Measurements from ENCODE around the gene TOM1.
A peak's percentile ranks its signal among the peaks of the same experiment; 100 is the strongest.

Gene TOM1

DNA sequence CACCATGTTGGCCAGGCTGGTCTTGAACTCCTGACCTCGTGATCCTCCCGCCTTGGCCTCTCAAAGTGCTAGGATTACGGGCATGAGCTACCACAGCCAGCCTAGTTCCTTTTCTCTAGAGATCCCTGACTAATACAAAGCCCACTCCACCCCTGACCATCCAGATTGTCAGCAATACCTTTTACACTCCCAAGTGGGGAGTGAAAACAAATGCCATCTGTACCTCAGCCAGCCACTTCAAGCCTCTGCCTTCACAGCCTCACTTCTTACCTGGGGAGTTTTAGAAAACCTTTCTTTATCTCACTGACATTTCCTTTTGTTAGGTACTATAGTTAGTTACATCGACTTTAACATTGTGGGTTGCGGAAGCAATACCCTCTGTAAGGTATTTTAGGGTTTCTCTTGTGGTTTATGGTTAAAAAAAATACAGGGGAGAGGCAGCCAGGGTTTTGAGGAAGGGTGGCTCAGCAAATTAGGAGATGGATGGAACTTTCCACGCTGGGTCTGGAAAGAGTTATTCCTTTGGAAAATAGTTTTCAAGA lies 8.9 kb downstream of the TOM1 start:
- DNase-seq (ENCODE audit: low spot score), result no peak
- Histone ChIP-seq H3K4me1 (ENCODE audit: insufficient read depth, poor library complexity, severe bottlenecking) (peaks cover 24% of the 10 kb centered on the region), H3K4me3 (ENCODE audit: severe bottlenecking) (no peak overlapping the region), H3K9me3 (ENCODE audit: severe bottlenecking) (peaks cover 3% of the 10 kb centered on the region), H3K36me3 (ENCODE audit: low read depth) (no peaks in the 10 kb centered on the region), H3K27ac (ENCODE audit: poor library complexity, severe bottlenecking) (no peak overlapping the region), H3K27me3 (ENCODE audit: insufficient read depth, poor library complexity, severe bottlenecking) (no peaks in the 10 kb centered on the region)
- TF ChIP-seq, protein P1, sequence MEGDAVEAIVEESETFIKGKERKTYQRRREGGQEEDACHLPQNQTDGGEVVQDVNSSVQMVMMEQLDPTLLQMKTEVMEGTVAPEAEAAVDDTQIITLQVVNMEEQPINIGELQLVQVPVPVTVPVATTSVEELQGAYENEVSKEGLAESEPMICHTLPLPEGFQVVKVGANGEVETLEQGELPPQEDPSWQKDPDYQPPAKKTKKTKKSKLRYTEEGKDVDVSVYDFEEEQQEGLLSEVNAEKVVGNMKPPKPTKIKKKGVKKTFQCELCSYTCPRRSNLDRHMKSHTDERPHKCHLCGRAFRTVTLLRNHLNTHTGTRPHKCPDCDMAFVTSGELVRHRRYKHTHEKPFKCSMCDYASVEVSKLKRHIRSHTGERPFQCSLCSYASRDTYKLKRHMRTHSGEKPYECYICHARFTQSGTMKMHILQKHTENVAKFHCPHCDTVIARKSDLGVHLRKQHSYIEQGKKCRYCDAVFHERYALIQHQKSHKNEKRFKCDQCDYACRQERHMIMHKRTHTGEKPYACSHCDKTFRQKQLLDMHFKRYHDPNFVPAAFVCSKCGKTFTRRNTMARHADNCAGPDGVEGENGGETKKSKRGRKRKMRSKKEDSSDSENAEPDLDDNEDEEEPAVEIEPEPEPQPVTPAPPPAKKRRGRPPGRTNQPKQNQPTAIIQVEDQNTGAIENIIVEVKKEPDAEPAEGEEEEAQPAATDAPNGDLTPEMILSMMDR (IDR thresholded peaks at IDR 0.05; ENCODE audit: poor library complexity, severe bottlenecking), result no peak
- ATAC-seq (ENCODE audit: low read depth), result no peak

DNA sequence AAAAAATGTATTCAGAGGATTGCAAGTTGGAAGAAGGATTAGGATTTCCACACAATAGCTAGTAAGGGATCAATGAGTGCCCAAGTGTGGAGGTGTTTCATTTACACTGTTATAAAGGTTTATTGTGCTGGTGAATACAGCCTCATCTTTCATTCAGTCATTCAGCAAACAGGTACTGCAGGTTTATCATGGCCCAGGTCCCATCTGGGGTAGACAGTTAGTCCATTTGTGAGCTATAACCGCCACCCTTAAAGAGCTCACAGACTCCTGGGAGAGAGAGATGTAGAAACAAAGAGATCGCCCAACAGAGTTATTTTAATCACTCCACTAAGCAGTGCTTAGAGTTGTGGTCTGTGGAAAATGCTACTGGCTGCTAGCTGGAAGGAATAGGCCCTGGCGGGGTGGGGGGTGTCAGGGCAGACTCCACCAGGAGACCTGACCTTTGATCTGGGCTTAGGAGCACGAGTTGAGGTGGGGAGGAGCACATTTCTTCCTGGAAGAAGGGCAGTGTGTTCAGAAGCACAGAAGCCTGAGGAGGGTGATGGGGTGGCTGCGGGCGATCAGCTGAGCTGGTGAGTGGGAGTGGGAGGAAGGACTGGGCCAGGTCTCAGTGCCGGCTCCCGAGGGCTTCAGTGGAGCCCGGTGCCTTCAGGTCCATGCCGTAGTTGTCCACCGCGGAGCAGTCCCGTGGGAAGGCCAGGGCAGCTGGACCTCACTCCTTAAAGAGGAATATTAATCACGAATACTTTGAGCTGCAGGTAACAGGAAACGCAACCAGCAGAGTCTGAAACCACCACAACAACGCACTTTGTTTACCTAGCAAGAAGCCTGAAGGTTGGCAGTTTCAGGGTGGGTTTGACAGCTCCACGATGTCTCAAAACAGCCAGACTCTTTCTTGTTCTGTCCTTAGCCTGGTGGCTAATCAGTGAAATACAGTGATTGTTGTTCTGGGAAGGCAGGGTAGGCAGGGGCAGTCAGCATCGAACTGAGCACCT lies 11.2 kb downstream of the TOM1 start:
- Histone ChIP-seq H3K36me3 (ENCODE audit: low read depth) (no peaks in the 10 kb centered on the region), H3K4me3 (ENCODE audit: severe bottlenecking) (no peak overlapping the region), H3K9me3 (ENCODE audit: severe bottlenecking) (peaks cover 3% of the 10 kb centered on the region), H3K27me3 (ENCODE audit: insufficient read depth, poor library complexity, severe bottlenecking) (no peaks in the 10 kb centered on the region), H3K27ac (ENCODE audit: poor library complexity, severe bottlenecking) (no peak overlapping the region), H3K4me1 (ENCODE audit: insufficient read depth, poor library complexity, severe bottlenecking) (peaks cover 25% of the 10 kb centered on the region)
- TF ChIP-seq, protein P1 (IDR thresholded peaks at IDR 0.05; ENCODE audit: poor library complexity, severe bottlenecking), result no peak
- ATAC-seq (ENCODE audit: low read depth) (no peak), DNase-seq (ENCODE audit: low spot score) (no peak)

DNA sequence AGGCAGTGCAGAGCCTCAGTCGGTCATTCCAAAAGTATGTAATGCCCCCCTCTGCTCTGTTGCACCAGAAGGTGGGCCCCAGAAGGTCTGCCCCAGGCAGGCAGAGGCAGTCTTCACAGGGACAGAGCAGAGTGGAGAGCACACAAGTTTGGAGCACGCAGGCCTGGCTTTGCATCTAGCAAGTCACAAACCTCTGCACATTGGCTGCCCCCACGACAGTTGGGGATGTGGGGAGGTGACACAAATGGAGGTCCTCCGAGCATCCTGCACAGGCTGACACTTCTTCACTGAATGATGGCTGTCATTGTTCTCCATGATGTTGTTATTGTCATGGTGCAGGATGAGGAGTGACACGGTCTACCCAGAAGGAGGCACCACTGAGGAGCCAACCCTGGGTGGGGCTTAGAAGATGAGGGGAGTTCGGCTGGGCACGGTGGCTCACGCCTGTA lies 11.9 kb downstream of the TOM1 start:
- ATAC-seq (ENCODE audit: low read depth) (no peak), DNase-seq (ENCODE audit: low spot score) (no peak)
- H3K27me3 ChIP-seq (ENCODE audit: insufficient read depth, poor library complexity, severe bottlenecking), result no peaks in the 10 kb centered on the region
- H3K4me1 ChIP-seq (ENCODE audit: insufficient read depth, poor library complexity, severe bottlenecking), result peaks cover 20% of the 10 kb centered on the region
- TF ChIP-seq, protein P1 (IDR thresholded peaks at IDR 0.05; ENCODE audit: poor library complexity, severe bottlenecking), result no peak
- no peak overlapping the region for H3K4me3 ChIP-seq (ENCODE audit: severe bottlenecking)
- H3K9me3 ChIP-seq (ENCODE audit: severe bottlenecking), result peaks cover 3% of the 10 kb centered on the region
- no peaks in the 10 kb centered on the region for H3K36me3 ChIP-seq (ENCODE audit: low read depth)
- H3K27ac ChIP-seq (ENCODE audit: poor library complexity, severe bottlenecking), result peak overlapping the region; percentile 55

DNA sequence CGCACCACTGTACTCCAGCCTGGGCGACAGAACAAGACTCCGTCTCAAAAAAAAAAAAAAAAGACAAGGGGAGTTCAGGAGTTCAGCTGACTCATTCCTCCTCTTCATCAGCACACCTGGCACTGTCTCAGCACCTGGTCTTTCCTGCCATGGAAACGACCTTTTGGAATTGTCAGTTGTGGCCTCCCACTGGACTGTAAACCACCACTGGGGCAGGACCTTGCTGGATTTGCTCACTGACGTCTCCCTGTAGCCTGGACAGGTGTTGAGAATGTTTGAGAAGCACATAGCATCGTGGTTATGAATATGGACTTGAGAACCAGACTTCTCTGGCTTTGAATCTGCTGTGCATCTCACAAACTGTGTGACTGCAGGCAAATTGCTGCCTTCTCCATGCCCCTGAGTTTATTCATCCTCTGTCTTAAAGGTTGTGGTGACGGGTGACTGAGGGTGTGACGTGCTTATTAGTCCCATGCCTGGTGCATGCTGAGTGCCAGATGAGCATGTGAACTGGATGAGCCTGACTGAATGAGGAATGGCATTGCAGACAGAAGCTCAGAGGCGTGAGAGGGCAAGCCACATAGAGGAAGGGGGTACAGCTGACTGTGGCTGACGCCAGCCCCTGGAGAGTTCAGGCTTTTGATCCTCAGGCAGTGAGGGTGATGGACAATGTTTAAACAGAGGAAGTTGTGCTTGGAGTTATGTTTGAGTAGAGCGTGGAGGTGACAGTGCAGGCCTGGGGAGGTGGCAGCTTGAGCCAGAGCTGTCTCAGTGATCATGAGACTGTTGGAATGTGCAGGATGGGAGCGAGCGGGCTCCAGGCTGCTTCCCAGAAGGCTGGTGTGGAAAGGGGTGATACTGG lies 12.7 kb downstream of the TOM1 start:
- H3K4me3 ChIP-seq (ENCODE audit: severe bottlenecking), result no peak overlapping the region
- DNase-seq (ENCODE audit: low spot score) (no peak), ATAC-seq (ENCODE audit: low read depth) (peak; percentile 61)
- TF ChIP-seq, protein P1 (IDR thresholded peaks at IDR 0.05; ENCODE audit: poor library complexity, severe bottlenecking), result no peak
- H3K27ac ChIP-seq (ENCODE audit: poor library complexity, severe bottlenecking), result peak overlapping the region; percentile 55
- no peaks in the 10 kb centered on the region for H3K27me3 ChIP-seq (ENCODE audit: insufficient read depth, poor library complexity, severe bottlenecking)
- H3K36me3 ChIP-seq (ENCODE audit: low read depth), result no peaks in the 10 kb centered on the region
- H3K4me1 ChIP-seq (ENCODE audit: insufficient read depth, poor library complexity, severe bottlenecking), result peaks cover 19% of the 10 kb centered on the region
- H3K9me3 ChIP-seq (ENCODE audit: severe bottlenecking), result peaks cover 3% of the 10 kb centered on the region
